Upper lobe of right lung (tissue), 1 donor: ENCODE results near the gene M6PR. TPM values are rescaled to one million over a fixed set of nuclear protein-coding genes. Genes with fewer than 3 reads are reported as not detected.

ENCODE experiments used
- ATAC-seq: fragments of 200-7000 bp; cut with Tn5 transposase; one replicate; pipeline ENCODE4 v1.9.1; 2020; ENCODE audit warnings: mild to moderate bottlenecking, moderate library complexity
- DNase-seq: peaks from one replicate; pipeline ENCODE4 v3.0.0-alpha.2; 2020
- H3K27ac ChIP-seq: fragments of 200-600 bp; one replicate; pipeline ENCODE4 v1.8.0; 2022
- H3K27me3 ChIP-seq: fragments of 200-600 bp; one replicate; pipeline ENCODE4 v1.8.0; 2022; ENCODE audit warnings: mild to moderate bottlenecking
- H3K36me3 ChIP-seq: fragments of 200-600 bp; one replicate; pipeline ENCODE4 v1.8.0; 2022
- H3K4me1 ChIP-seq: fragments of 200-600 bp; one replicate; pipeline ENCODE4 v1.8.0; 2022
- H3K4me3 ChIP-seq: fragments of 200-600 bp; one replicate; pipeline ENCODE4 v1.8.0; 2022; ENCODE audit warnings: mild to moderate bottlenecking
- H3K9me3 ChIP-seq: fragments of 200-600 bp; one replicate; pipeline ENCODE4 v1.8.0; 2022
- intact Hi-C: fragments of 100-400 bp; cut with DNase I; formaldehyde crosslinking; loops from one replicate; pipeline ENCODE4 v1.11.0; 2022
- total RNA-seq: library from RNA; stranded (reverse); fragmentation: NEBNext Ultra II Directional; extraction: Animal tissue kit (Norgen Biotek cat#: 25700); gene quantifications from one replicate; pipeline ENCODE4 v1.2.1, GENCODE V29; 2021
- TF ChIP-seq, protein P1 (sequence below): fragments of 200-600 bp; IDR thresholded peaks from one replicate; pipeline ENCODE4 v1.8.0; 2022; ENCODE audit warnings: antibody characterized with exemption
- donor health status: DM: no; HTN: yes; CAD: no; lungs with severe emphysema.

M6PR gene
- total RNA-seq, 1 donor from 2014 or later = 176 TPM

DNA sequence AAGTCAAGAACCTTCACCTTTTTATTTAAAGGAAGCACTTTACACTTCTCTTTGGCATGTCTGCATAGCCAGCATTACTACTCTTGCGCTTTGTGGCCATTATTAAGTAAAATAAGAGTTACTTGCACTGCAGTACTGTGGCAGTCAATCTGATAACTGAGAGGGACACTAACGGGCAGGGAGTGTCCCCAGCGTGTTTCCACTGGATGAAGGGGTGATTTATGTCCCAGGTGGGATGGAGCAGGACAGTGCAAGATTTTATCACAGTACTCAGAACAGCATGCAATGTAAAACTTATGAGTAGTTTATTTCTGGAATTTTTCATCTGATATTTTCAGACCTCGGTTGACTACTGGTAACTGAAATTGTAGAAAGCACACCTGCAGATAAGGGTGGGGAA is 8.1 kb upstream of the M6PR start:
- DNase-seq (no peak), ATAC-seq (no peak)
- TF ChIP-seq, protein P1, sequence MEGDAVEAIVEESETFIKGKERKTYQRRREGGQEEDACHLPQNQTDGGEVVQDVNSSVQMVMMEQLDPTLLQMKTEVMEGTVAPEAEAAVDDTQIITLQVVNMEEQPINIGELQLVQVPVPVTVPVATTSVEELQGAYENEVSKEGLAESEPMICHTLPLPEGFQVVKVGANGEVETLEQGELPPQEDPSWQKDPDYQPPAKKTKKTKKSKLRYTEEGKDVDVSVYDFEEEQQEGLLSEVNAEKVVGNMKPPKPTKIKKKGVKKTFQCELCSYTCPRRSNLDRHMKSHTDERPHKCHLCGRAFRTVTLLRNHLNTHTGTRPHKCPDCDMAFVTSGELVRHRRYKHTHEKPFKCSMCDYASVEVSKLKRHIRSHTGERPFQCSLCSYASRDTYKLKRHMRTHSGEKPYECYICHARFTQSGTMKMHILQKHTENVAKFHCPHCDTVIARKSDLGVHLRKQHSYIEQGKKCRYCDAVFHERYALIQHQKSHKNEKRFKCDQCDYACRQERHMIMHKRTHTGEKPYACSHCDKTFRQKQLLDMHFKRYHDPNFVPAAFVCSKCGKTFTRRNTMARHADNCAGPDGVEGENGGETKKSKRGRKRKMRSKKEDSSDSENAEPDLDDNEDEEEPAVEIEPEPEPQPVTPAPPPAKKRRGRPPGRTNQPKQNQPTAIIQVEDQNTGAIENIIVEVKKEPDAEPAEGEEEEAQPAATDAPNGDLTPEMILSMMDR = no peak
- H3K27ac ChIP-seq = no peak overlapping the region
- intact Hi-C loops = loop anchor here (10.0 kb wide), 1 partner anchor 77 kb away; no protein-coding TSS in a partner anchor
- H3K36me3 ChIP-seq = no peaks in the 10 kb centered on the region
- no peaks in the 10 kb centered on the region for H3K4me1 ChIP-seq
- H3K9me3 ChIP-seq = no peaks in the 10 kb centered on the region
- H3K27me3 ChIP-seq = no peaks in the 10 kb centered on the region
- no peak overlapping the region for H3K4me3 ChIP-seq

DNA sequence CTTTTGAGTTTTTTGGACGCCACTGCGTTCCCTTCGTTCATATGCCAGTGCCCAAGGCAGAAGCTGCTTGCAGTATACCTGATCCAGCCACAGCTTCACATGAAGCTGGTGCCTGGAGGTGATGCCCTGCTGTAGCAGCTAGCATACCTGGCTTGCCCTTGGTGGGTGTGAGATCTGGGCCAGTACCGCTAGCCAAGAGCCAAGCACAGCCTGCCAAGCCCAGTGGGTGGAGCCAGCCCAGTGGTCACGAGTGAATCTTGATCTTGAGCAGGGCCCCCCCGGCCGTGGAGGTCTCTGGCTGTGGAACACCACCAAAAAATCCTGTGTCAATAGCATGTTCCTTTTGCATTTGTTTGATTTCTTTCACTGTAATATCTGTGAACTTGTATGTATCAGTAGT is 7.3 kb upstream of the M6PR start:
- ATAC-seq (no peak), DNase-seq (no peak)
- Histone ChIP-seq H3K4me3 (no peak overlapping the region), H3K27me3 (no peaks in the 10 kb centered on the region), H3K27ac (no peak overlapping the region), H3K9me3 (no peaks in the 10 kb centered on the region), H3K36me3 (no peaks in the 10 kb centered on the region), H3K4me1 (no peaks in the 10 kb centered on the region)
- intact Hi-C loops = loop anchor here (10.0 kb wide), 1 partner anchor 78 kb away; no protein-coding TSS in a partner anchor
- TF ChIP-seq, protein P1 = no peak

- H3K4me3 ChIP-seq = no peak overlapping the region
- H3K27me3 ChIP-seq = no peaks in the 10 kb centered on the region
- intact Hi-C loops = loop anchor here (10.0 kb wide), 1 partner anchor 79 kb away; no protein-coding TSS in a partner anchor
- TF ChIP-seq, protein P1 = no peak
- H3K4me1 ChIP-seq = peaks cover 5% of the 10 kb centered on the region
- no peaks in the 10 kb centered on the region for H3K36me3 ChIP-seq
- ATAC-seq (no peak), DNase-seq (no peak)
- no peaks in the 10 kb centered on the region for H3K9me3 ChIP-seq
- H3K27ac ChIP-seq = no peak overlapping the region
These were observed 6.6 kb upstream of the M6PR start for GRCh38 chr12:8956073-8956472.

GRCh38 chr12:8953773-8954402 is 4.4 kb upstream of the M6PR start:
- Histone ChIP-seq H3K36me3 (no peaks in the 10 kb centered on the region), H3K4me1 (peaks cover 9% of the 10 kb centered on the region), H3K9me3 (no peaks in the 10 kb centered on the region), H3K27ac (no peak overlapping the region), H3K4me3 (no peak overlapping the region), H3K27me3 (no peaks in the 10 kb centered on the region)
- intact Hi-C loops = loop anchor here (10.0 kb wide), 1 partner anchor 81 kb away; no protein-coding TSS in a partner anchor
- ATAC-seq (no peak), DNase-seq (no peak)
- TF ChIP-seq, protein P1 = no peak

DNA sequence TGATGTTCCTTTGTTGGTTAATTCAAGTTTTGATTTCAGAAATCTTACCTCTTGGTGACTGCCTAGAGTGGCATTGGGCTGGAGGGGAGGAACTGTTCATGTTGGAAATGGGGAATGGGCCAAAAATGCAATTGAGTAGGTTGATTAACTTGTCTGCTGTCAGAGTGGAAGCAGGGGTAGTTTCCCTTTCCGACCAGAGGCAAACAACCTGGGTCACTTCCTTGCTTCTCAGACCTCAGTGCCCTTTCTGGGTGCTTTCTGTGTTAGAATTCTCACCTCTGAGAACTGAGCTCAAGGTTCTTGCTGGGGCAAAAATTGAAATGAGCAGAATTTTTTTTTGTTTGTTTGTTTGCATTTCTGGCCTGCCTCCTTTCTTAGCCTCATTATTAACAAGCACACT is 2.3 kb upstream of the M6PR start:
- H3K4me3 ChIP-seq = peak overlapping the region; percentile 95
- H3K27ac ChIP-seq = no peak overlapping the region
- H3K4me1 ChIP-seq = peaks cover 24% of the 10 kb centered on the region
- ATAC-seq (no peak), DNase-seq (no peak)
- no peaks in the 10 kb centered on the region for H3K36me3 ChIP-seq
- H3K27me3 ChIP-seq = no peaks in the 10 kb centered on the region
- no peaks in the 10 kb centered on the region for H3K9me3 ChIP-seq
- TF ChIP-seq, protein P1 = no peak
- intact Hi-C loops = loop anchor here (10.0 kb wide), 1 partner anchor 83 kb away; no protein-coding TSS in a partner anchor
